ENCODE results near the gene ISCA1.

The ISCA1 gene

GRCh38 chr9:86287013-86287412, 4.7 kb upstream of the ISCA1 start:
- no peak overlapping the region for H3K4me3 ChIP-seq (ENCODE audit: low read depth, low read length)
- peak; percentile 55 for DNase-seq (ENCODE audit: low read depth)
- peak; percentile 37 for TF ChIP-seq CTCF (IDR thresholded peaks at IDR 0.05; ENCODE audit: insufficient read depth, low read depth, low read length, missing control alignments)

GRCh38 chr9:86286278-86286677, 3.9 kb upstream of the ISCA1 start:
- H3K4me3 ChIP-seq (ENCODE audit: low read depth, low read length) = no peak overlapping the region
- DNase-seq (ENCODE audit: low read depth) = no peak
- TF ChIP-seq CTCF (IDR thresholded peaks at IDR 0.05; ENCODE audit: insufficient read depth, low read depth, low read length, missing control alignments) = no peak

GRCh38 chr9:86285261-86285660, 2.9 kb upstream of the ISCA1 start:
- no peak for TF ChIP-seq CTCF (IDR thresholded peaks at IDR 0.05; ENCODE audit: insufficient read depth, low read depth, low read length, missing control alignments)
- DNase-seq (ENCODE audit: low read depth) = no peak
- H3K4me3 ChIP-seq (ENCODE audit: low read depth, low read length) = no peak overlapping the region

- no peak for DNase-seq (ENCODE audit: low read depth)
- no peak for TF ChIP-seq CTCF (IDR thresholded peaks at IDR 0.05; ENCODE audit: insufficient read depth, low read depth, low read length, missing control alignments)
- H3K4me3 ChIP-seq (ENCODE audit: low read depth, low read length) = peak overlapping the region; percentile 65
Observed at GRCh38 chr9:86282979-86283535, 719 bp upstream of the ISCA1 start.

- no peak for DNase-seq (ENCODE audit: low read depth)
- H3K4me3 ChIP-seq (ENCODE audit: low read depth, low read length) = peak overlapping the region; percentile 65
- no peak for TF ChIP-seq CTCF (IDR thresholded peaks at IDR 0.05; ENCODE audit: insufficient read depth, low read depth, low read length, missing control alignments)
Observed at GRCh38 chr9:86281593-86282076, 703 bp downstream of the ISCA1 start.

GRCh38 chr9:86280580-86280979, 1.8 kb downstream of the ISCA1 start:
- H3K4me3 ChIP-seq (ENCODE audit: low read depth, low read length) = peak overlapping the region; percentile 65; the same call in 1 of the 2 replicates
- DNase-seq (ENCODE audit: low read depth) = no peak
- TF ChIP-seq CTCF (IDR thresholded peaks at IDR 0.05; ENCODE audit: insufficient read depth, low read depth, low read length, missing control alignments) = no peak

- TF ChIP-seq CTCF (IDR thresholded peaks at IDR 0.05; ENCODE audit: insufficient read depth, low read depth, low read length, missing control alignments) = no peak
- DNase-seq (ENCODE audit: low read depth) = no peak
- no peak overlapping the region for H3K4me3 ChIP-seq (ENCODE audit: low read depth, low read length)
Observed at GRCh38 chr9:86279839-86280238, 2.5 kb downstream of the ISCA1 start.
